HepG2 (cell line): ENCODE results near the gene MIF4GD. TPM values are rescaled to one million over a fixed set of nuclear protein-coding genes. Genes with fewer than 3 reads are reported as not detected.

Source experiments
- ARID2 ChIP-seq: sonication (generic); formaldehyde crosslinking; IDR thresholded peaks from 2 replicates; pipeline ENCODE4 v1.8.1; 2022; ENCODE audit warnings: mild to moderate bottlenecking, missing genetic modification reagents, borderline replicate concordance
- FOXA1 ChIP-seq, 2 experiments: fragments of 450-650 bp in 1 of 2; sonication (generic) in 1 of 2; formaldehyde crosslinking in 1 of 2; IDR thresholded peaks; 2 replicates each; pipeline versions ENCODE4 v1.4.0 to v1.6.1; 2016 to 2020; ENCODE audit warnings: missing genetic modification reagents in 1 of 2
- GFI1 ChIP-seq: sonication (generic); formaldehyde crosslinking; IDR thresholded peaks from 2 replicates; pipeline ENCODE4 v1.5.0; 2020; ENCODE audit warnings: missing genetic modification reagents, mild to moderate bottlenecking, borderline replicate concordance
- GTF2F1 ChIP-seq: fragments of 150-350 bp; IDR thresholded peaks from 2 replicates; pipeline ENCODE4 v1.6.1; 2014; ENCODE audit warnings: low read length
- JUNB ChIP-seq: sonication (generic); formaldehyde crosslinking; IDR thresholded peaks from 2 replicates; pipeline ENCODE4 v1.8.0; 2022; ENCODE audit warnings: missing genetic modification reagents, mild to moderate bottlenecking, borderline replicate concordance
- KDM6A ChIP-seq: IDR thresholded peaks from 2 replicates; pipeline ENCODE4 v1.6.1; 2016; ENCODE audit warnings: low read depth
- MEIS2 ChIP-seq: sonication (generic); formaldehyde crosslinking; IDR thresholded peaks from 2 replicates; pipeline ENCODE4 v1.9.0; 2021; ENCODE audit warnings: mild to moderate bottlenecking, missing genetic modification reagents
- NR2F6 ChIP-seq, 2 experiments: IDR thresholded peaks; 2 replicates each; pipeline ENCODE4 v1.6.1; 2016; ENCODE audit warnings: antibody characterized with exemption in 1 of 2, mild to moderate bottlenecking in 1 of 2
- PRMT3 ChIP-seq: sonication (generic); formaldehyde crosslinking; IDR thresholded peaks from 2 replicates; pipeline ENCODE4 v1.8.1; 2022; ENCODE audit warnings: low read depth, mild to moderate bottlenecking, moderate library complexity, missing genetic modification reagents, borderline replicate concordance
- SALL2 ChIP-seq: sonication (generic); formaldehyde crosslinking; IDR thresholded peaks from 2 replicates; pipeline ENCODE4 v1.8.1; 2023; ENCODE audit warnings: mild to moderate bottlenecking, missing genetic modification reagents, inconsistent platforms
- TBL1XR1 ChIP-seq: fragments of 150-350 bp; IDR thresholded peaks from 2 replicates; pipeline ENCODE4 v1.6.1; 2014; ENCODE audit warnings: borderline replicate concordance, low read length; ENCODE audit not compliant: partially characterized antibody
- TFAP4 ChIP-seq: sonication (generic); IDR thresholded peaks from 2 replicates; pipeline ENCODE4 v1.6.1; 2016; ENCODE audit warnings: low read depth, borderline replicate concordance
- XRCC5 ChIP-seq: fragments of 200-400 bp; formaldehyde crosslinking; optimal IDR thresholded peaks from 2 replicates; pipeline ENCODE3; 2017; ENCODE audit warnings: mild to moderate bottlenecking, low read length
- ZBTB20 ChIP-seq: sonication (generic); formaldehyde crosslinking; IDR thresholded peaks from 2 replicates; pipeline ENCODE4 v1.8.1; 2023; ENCODE audit warnings: missing genetic modification reagents, low read depth, mild to moderate bottlenecking, borderline replicate concordance
- ZFX ChIP-seq: sonication (generic); formaldehyde crosslinking; IDR thresholded peaks from 2 replicates; pipeline ENCODE4 v1.4.0; 2020; ENCODE audit warnings: mild to moderate bottlenecking, low read depth, missing genetic modification reagents, moderate library complexity
- ZNF326 ChIP-seq: sonication (generic); formaldehyde crosslinking; IDR thresholded peaks from 2 replicates; pipeline ENCODE4 v1.4.0; 2020; ENCODE audit warnings: missing genetic modification reagents, borderline replicate concordance
- ZNF367 ChIP-seq: sonication (generic); formaldehyde crosslinking; IDR thresholded peaks from 2 replicates; pipeline ENCODE4 v1.4.0; 2020; ENCODE audit warnings: missing genetic modification reagents, borderline replicate concordance
- ZNF567 ChIP-seq: sonication (generic); formaldehyde crosslinking; IDR thresholded peaks from 2 replicates; pipeline ENCODE4 v1.8.1; 2023; ENCODE audit warnings: mild to moderate bottlenecking, missing genetic modification reagents, borderline replicate concordance
- ZNF777 ChIP-seq: sonication (generic); formaldehyde crosslinking; IDR thresholded peaks from 2 replicates; pipeline ENCODE4 v1.4.0; 2020; ENCODE audit warnings: missing genetic modification reagents
- ZNF780A ChIP-seq: sonication (generic); formaldehyde crosslinking; IDR thresholded peaks from 2 replicates; pipeline ENCODE4 v1.8.0; 2022; ENCODE audit warnings: mild to moderate bottlenecking, missing genetic modification reagents, moderate library complexity
- polyA plus RNA-seq, 8 experiments: library from polyadenylated mRNA; depleted of rRNA in 3 of 8; stranded (reverse) in 7 of 8; unstranded in 1 of 8; fragments of >200 nt; fragmentation: Illumina TruSeq in 4 of 8; extraction: Trizol in 4 of 8; gene quantifications; 2 replicates each; pipeline versions ENCODE4 v1.2.1 to v1.2.3, GENCODE V29; 2011 to 2016; ENCODE audit warnings: low read depth in 4 of 8, missing spikeins in 1 of 8, mixed read lengths in 1 of 8; ENCODE audit not compliant: insufficient read depth in 1 of 8
- total RNA-seq, 5 experiments: library from RNA; depleted of rRNA; stranded (reverse); fragments of >200 nt; fragmentation: Illumina TruSeq; extraction: Trizol; gene quantifications; 2 replicates each; pipeline ENCODE4 v1.2.3, GENCODE V29; 2016; ENCODE audit warnings: low read depth in 1 of 5
- TF ChIP-seq, protein P1 (sequence below): sonication (generic); formaldehyde crosslinking; IDR thresholded peaks from 2 replicates; pipeline ENCODE4 v1.4.0; 2020; ENCODE audit warnings: missing genetic modification reagents
- TF ChIP-seq, protein P2 (sequence below): sonication (generic); formaldehyde crosslinking; IDR thresholded peaks from 2 replicates; pipeline ENCODE4 v1.4.0; 2020; ENCODE audit warnings: missing genetic modification reagents; ENCODE audit errors: not compliant biosample characterization

The MIF4GD gene
- total and polyA plus RNA-seq, 2 of the 13 experiments (the other 11 are each of a cell fraction or from before 2014, with no cell fraction given): 14.0 to 28.0 TPM

DNA sequence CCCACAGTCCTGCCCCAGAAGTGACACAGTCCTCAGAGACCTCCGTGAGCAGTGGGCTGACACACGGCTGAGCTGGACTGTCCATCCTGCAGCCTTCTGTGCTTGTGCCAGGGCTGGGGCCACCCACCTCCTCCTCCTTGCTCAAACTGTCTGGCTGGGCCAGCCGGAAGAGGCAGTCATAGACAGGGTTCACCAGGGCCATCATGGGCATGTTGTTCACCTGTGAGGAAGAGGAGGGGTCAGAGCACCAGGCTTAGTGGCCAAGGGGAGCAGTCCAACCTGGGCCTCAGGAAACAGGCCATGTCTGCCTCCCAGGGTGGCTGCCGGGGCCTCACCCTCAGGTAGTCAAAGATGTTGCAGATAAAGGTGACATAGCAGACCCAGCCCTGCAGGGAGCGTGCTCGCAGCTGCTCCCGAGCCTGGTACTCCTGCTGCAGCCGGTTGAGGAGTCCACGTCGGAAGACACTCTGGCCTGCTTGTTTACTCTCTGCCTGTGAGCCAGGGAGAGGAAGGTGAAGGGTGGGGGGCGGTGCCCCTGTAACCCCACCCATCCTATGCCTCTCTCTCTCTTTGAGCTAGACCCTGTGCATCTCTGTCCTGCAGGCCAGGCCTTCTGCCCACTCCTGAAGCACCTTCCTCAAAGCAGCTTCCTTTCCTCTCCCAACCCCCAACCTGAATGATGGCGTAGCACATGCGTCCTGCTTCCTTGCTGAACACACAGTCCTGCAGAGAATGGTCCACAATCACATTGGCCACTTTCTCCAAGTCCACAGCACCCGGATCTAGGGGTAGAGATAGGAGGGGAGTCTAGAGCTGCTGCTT is 3.4 kb downstream of the MIF4GD start (continued):
- TF ChIP-seq, protein P1, sequence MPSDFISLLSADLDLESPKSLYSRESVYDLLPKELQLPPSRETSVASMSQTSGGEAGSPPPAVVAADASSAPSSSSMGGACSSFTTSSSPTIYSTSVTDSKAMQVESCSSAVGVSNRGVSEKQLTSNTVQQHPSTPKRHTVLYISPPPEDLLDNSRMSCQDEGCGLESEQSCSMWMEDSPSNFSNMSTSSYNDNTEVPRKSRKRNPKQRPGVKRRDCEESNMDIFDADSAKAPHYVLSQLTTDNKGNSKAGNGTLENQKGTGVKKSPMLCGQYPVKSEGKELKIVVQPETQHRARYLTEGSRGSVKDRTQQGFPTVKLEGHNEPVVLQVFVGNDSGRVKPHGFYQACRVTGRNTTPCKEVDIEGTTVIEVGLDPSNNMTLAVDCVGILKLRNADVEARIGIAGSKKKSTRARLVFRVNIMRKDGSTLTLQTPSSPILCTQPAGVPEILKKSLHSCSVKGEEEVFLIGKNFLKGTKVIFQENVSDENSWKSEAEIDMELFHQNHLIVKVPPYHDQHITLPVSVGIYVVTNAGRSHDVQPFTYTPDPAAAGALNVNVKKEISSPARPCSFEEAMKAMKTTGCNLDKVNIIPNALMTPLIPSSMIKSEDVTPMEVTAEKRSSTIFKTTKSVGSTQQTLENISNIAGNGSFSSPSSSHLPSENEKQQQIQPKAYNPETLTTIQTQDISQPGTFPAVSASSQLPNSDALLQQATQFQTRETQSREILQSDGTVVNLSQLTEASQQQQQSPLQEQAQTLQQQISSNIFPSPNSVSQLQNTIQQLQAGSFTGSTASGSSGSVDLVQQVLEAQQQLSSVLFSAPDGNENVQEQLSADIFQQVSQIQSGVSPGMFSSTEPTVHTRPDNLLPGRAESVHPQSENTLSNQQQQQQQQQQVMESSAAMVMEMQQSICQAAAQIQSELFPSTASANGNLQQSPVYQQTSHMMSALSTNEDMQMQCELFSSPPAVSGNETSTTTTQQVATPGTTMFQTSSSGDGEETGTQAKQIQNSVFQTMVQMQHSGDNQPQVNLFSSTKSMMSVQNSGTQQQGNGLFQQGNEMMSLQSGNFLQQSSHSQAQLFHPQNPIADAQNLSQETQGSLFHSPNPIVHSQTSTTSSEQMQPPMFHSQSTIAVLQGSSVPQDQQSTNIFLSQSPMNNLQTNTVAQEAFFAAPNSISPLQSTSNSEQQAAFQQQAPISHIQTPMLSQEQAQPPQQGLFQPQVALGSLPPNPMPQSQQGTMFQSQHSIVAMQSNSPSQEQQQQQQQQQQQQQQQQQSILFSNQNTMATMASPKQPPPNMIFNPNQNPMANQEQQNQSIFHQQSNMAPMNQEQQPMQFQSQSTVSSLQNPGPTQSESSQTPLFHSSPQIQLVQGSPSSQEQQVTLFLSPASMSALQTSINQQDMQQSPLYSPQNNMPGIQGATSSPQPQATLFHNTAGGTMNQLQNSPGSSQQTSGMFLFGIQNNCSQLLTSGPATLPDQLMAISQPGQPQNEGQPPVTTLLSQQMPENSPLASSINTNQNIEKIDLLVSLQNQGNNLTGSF (CRISPR knock-in tag): no peak
- TF ChIP-seq SALL2 (CRISPR knock-in tag) (no peak), ZBTB20 (CRISPR knock-in tag) (0 out of 2 replicates have a peak, but pooled peaks have one; percentile 34), ZNF367 (CRISPR knock-in tag) (no peak), ZFX (peak; percentile 93), FOXA1 (IDR thresholded peaks at IDR 0.05) (peak; percentile 48; the same call in 1 of the 2 replicates), FOXA1 (CRISPR knock-in tag; IDR thresholded peaks at IDR 0.05) (peak; percentile 98), ZNF780A (CRISPR knock-in tag) (no peak), NR2F6 (IDR thresholded peaks at IDR 0.05) (no peak), NR2F6 (CRISPR knock-in tag; IDR thresholded peaks at IDR 0.05) (peak; percentile 76), XRCC5 (peak; percentile 93), ZNF777 (CRISPR knock-in tag) (peak; percentile 98), ARID2 (CRISPR knock-in tag) (peak; percentile 90; the same call in 1 of the 2 replicates), KDM6A (CRISPR knock-in tag) (no peak), GTF2F1 (no peak), MEIS2 (CRISPR knock-in tag) (no peak), ZNF567 (CRISPR knock-in tag) (peak; percentile 80; the same call in 1 of the 2 replicates), GFI1 (CRISPR knock-in tag) (no peak), PRMT3 (CRISPR knock-in tag) (no peak), TFAP4 (peak; percentile 61; the same call in 1 of the 2 replicates), ZNF326 (CRISPR knock-in tag) (0 out of 2 replicates have a peak, but pooled peaks have one; percentile 63), JUNB (CRISPR knock-in tag) (no peak), TBL1XR1 (no peak)
- TF ChIP-seq, protein P2, sequence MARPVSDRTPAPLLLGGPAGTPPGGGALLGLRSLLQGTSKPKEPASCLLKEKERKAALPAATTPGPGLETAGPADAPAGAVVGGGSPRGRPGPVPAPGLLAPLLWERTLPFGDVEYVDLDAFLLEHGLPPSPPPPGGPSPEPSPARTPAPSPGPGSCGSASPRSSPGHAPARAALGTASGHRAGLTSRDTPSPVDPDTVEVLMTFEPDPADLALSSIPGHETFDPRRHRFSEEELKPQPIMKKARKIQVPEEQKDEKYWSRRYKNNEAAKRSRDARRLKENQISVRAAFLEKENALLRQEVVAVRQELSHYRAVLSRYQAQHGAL (CRISPR knock-in tag): no peak
